ENCODE results near the gene SOBP. TPM values are rescaled to one million over a fixed set of nuclear protein-coding genes. Genes with fewer than 3 reads are reported as not detected.
"Not testable (repeated sequence)": the region's sequence is repeated elsewhere in the genome, so short reads cannot be mapped to it uniquely, and the experiment has no call there.

Gene SOBP
- total RNA-seq, 1 experiment from 2014 or later: 0.22 TPM

DNA sequence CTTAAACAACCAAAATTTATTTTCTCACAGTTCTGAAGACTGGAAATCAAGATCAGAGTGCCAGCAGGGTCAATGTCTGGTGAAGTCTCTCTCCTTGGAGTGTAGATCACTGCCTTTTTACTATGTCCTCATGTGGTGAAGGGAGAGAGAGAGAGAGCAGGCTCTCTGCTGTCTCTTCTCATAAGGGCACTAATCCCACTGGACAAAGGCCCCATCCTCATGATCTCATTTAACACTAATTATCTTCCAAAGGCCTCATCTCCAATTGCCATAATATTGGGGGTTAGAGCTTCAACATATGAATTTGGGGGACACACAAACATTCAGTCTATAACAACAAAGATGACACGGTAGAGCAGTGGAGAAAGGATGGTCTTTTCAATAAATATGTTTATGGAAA lies 27.4 kb downstream of the SOBP start:
- H3K4me3 ChIP-seq: no peak overlapping the region
- no peak for DNase-seq
- H3K36me3 ChIP-seq (ENCODE audit: low read depth): no peaks in the 10 kb centered on the region
- H3K27ac ChIP-seq: no peak overlapping the region
- intact Hi-C loops (cut with micrococcal nuclease; ENCODE audit: unreplicated experiment): no loop called here
- H3K4me1 ChIP-seq (replicated peaks; ENCODE audit: insufficient read depth): no peaks in the 10 kb centered on the region
- BruUV-seq (replicated peaks): no TSS peak
- no peaks in the 10 kb centered on the region for H3K27me3 ChIP-seq (ENCODE audit: insufficient read depth, low read depth)
- no peak for TF ChIP-seq EZH2 (IDR thresholded peaks at IDR 0.05; ENCODE audit: low read depth)
- TF ChIP-seq, protein P1, sequence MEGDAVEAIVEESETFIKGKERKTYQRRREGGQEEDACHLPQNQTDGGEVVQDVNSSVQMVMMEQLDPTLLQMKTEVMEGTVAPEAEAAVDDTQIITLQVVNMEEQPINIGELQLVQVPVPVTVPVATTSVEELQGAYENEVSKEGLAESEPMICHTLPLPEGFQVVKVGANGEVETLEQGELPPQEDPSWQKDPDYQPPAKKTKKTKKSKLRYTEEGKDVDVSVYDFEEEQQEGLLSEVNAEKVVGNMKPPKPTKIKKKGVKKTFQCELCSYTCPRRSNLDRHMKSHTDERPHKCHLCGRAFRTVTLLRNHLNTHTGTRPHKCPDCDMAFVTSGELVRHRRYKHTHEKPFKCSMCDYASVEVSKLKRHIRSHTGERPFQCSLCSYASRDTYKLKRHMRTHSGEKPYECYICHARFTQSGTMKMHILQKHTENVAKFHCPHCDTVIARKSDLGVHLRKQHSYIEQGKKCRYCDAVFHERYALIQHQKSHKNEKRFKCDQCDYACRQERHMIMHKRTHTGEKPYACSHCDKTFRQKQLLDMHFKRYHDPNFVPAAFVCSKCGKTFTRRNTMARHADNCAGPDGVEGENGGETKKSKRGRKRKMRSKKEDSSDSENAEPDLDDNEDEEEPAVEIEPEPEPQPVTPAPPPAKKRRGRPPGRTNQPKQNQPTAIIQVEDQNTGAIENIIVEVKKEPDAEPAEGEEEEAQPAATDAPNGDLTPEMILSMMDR (conservative IDR thresholded peaks at IDR 0.05): no peak
- H3K9me2 ChIP-seq (ENCODE audit: insufficient read depth): no peaks in the 10 kb centered on the region; the same call in 1 of the 2 replicates
- no peak overlapping the region for H2AFZ ChIP-seq
- no peaks in the 10 kb centered on the region for H3K79me2 ChIP-seq (ENCODE audit: low read depth)
- no peak overlapping the region for H3K4me2 ChIP-seq
- 0 out of 2 replicates have a peak, but pooled peaks cover 3% of the 10 kb centered on the region for H3K9me3 ChIP-seq (ENCODE audit: insufficient read depth, low read depth)
- CTCF ChIA-PET: no interaction called here
- POLR2A ChIA-PET (ENCODE audit: unreplicated experiment): no interaction called here
- H3F3A ChIP-seq (ENCODE audit: insufficient read depth, low read depth): no peaks in the 10 kb centered on the region
- no peaks in the 10 kb centered on the region for H4K20me1 ChIP-seq (ENCODE audit: insufficient read depth)

- H3K27me3 ChIP-seq (ENCODE audit: insufficient read depth, low read depth); intact Hi-C loops (cut with micrococcal nuclease; ENCODE audit: unreplicated experiment); H3K9me3 ChIP-seq (ENCODE audit: insufficient read depth, low read depth); H3K4me2 ChIP-seq; POLR2A ChIA-PET (ENCODE audit: unreplicated experiment); H3K79me2 ChIP-seq (ENCODE audit: low read depth); H2AFZ ChIP-seq; BruUV-seq (replicated peaks); DNase-seq; H3K4me1 ChIP-seq (replicated peaks; ENCODE audit: insufficient read depth); H3K36me3 ChIP-seq (ENCODE audit: low read depth); H3F3A ChIP-seq (ENCODE audit: insufficient read depth, low read depth); H3K4me3 ChIP-seq; H3K9me2 ChIP-seq (ENCODE audit: insufficient read depth); CTCF ChIA-PET; H4K20me1 ChIP-seq (ENCODE audit: insufficient read depth); H3K27ac ChIP-seq: not testable (repeated sequence)
Observed at GRCh38 chr6:107519224-107519623, 29.3 kb downstream of the SOBP start.

GRCh38 chr6:107520706-107521105 lies 30.8 kb downstream of the SOBP start:
- DNase-seq; H3K9me2 ChIP-seq (ENCODE audit: insufficient read depth); H3K36me3 ChIP-seq (ENCODE audit: low read depth); BruUV-seq (replicated peaks); H2AFZ ChIP-seq; H3K4me2 ChIP-seq; H3K4me1 ChIP-seq (replicated peaks; ENCODE audit: insufficient read depth); H3F3A ChIP-seq (ENCODE audit: insufficient read depth, low read depth); H4K20me1 ChIP-seq (ENCODE audit: insufficient read depth); POLR2A ChIA-PET (ENCODE audit: unreplicated experiment); intact Hi-C loops (cut with micrococcal nuclease; ENCODE audit: unreplicated experiment); CTCF ChIA-PET; H3K9me3 ChIP-seq (ENCODE audit: insufficient read depth, low read depth); H3K27ac ChIP-seq; H3K79me2 ChIP-seq (ENCODE audit: low read depth); H3K27me3 ChIP-seq (ENCODE audit: insufficient read depth, low read depth); H3K4me3 ChIP-seq: not testable (repeated sequence)

- DNase-seq: no peak
- Histone ChIP-seq H3K9me3 (ENCODE audit: insufficient read depth, low read depth) (0 out of 2 replicates have a peak, but pooled peaks cover 3% of the 10 kb centered on the region), H3K9me2 (ENCODE audit: insufficient read depth) (no peaks in the 10 kb centered on the region), H3K4me2 (no peak overlapping the region), H3K79me2 (ENCODE audit: low read depth) (no peaks in the 10 kb centered on the region), H3K4me1 (replicated peaks; ENCODE audit: insufficient read depth) (no peaks in the 10 kb centered on the region), H3K4me3 (no peak overlapping the region), H4K20me1 (ENCODE audit: insufficient read depth) (no peaks in the 10 kb centered on the region), H3K36me3 (ENCODE audit: low read depth) (no peaks in the 10 kb centered on the region), H3K27ac (no peak overlapping the region), H3F3A (ENCODE audit: insufficient read depth, low read depth) (no peaks in the 10 kb centered on the region), H3K27me3 (ENCODE audit: insufficient read depth, low read depth) (no peaks in the 10 kb centered on the region), H2AFZ (no peak overlapping the region)
- ChIA-PET POLR2A (ENCODE audit: unreplicated experiment) (no interaction called here), CTCF (no interaction called here)
- TF ChIP-seq EZH2 (IDR thresholded peaks at IDR 0.05; ENCODE audit: low read depth): no peak
- TF ChIP-seq, protein P1 (conservative IDR thresholded peaks at IDR 0.05): no peak
- intact Hi-C loops (cut with micrococcal nuclease; ENCODE audit: unreplicated experiment): no loop called here
- no TSS peak for BruUV-seq (replicated peaks)
Observed at GRCh38 chr6:107523054-107523791, 33.3 kb downstream of the SOBP start.

Measured in PC-9 (cell line).